ENCODE results near the gene ANXA8. TPM values are rescaled to one million over a fixed set of nuclear protein-coding genes. Genes with fewer than 3 reads are reported as not detected.

ANXA8 gene
- total and polyA plus RNA-seq, 2 of the 13 experiments (the other 11 are each of a cell fraction or from before 2014, with no cell fraction given), result not detected

DNA sequence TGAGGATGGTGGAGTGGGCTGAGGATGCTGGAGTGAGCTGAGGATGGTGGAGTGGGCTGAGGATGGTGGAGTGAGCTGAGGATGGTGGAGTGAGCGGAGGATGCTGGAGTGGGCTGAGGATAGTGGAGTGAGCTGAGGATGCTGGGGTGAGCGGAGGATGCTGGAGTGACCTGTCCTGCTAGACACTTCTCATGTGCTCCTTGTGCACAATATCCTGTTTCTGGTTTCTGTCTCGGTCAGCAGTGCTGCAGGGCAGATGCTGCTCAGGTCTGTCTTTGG lies 29.2 kb downstream of the ANXA8 start:
- intact Hi-C loops (cut with micrococcal nuclease; ENCODE audit: unreplicated experiment), result no loop called here

DNA sequence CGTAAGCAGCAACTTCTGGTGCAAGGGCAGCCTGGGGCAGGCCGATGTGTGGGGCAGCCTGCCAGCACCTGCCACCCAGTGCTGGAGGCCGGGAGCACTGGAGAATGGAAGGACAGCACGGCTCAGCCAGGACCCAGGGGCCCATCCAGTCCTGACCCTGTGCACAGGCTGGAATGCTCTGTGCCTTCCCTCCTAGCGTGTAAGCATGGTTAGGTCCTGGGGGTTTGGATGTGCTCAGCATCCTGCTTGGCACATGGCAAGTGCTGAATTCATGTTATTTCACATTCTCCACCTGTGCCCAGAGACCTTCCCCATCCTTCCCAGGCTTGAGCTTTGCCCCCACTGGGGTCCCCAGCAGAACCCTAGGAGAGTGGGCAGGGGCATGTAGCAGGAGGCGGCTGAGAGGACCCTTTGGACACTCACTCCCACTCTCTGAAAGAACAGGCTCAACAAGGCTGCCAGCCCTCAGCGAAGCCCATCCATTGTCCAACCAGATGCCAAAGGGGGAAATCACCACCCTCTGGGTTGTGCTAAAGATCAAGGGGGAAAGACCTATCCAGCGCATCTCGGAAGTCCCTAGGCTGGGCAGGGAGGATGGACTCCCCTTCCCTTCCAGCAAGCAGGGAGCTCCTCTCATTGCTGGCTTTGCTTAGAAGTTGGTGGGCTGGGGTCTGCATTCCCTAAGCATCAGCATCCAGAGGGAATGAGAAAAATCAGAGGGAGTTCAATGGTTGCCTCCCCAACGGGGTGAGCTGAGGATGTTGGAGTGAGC lies 29.7 kb downstream of the ANXA8 start:
- no peak overlapping the region for H3K9ac ChIP-seq (ENCODE audit: insufficient read depth, low read depth, low read length)
- no peaks in the 10 kb centered on the region for H3K79me2 ChIP-seq (ENCODE audit: insufficient read depth, low read length)
- peaks cover 9 to 44% of the 10 kb centered on the region in 2 experiments; a peak in 4 of 5 replicates for H3K27me3 ChIP-seq (ENCODE audit: control insufficient read depth in 1 of 2, insufficient read depth in 2 of 2, low read length in 2 of 2)
- no peak overlapping the region for H2AFZ ChIP-seq (ENCODE audit: low read length)
- CTCF ChIA-PET (ENCODE audit: low intra/inter-chr PET ratio, low total read pairs), result no interaction called here
- no TSS peak for BruUV-seq (replicated peaks)
- no peaks in the 10 kb centered on the region for H3K9me3 ChIP-seq (ENCODE audit: low read length)
- WGBS (ENCODE audit: low lambda C conversion rate), result 46% methylated on average over 4 of the region's 10 CpGs
- H3K27ac ChIP-seq (ENCODE audit: extremely low read length, insufficient read depth, low read length), result no peak overlapping the region
- in situ Hi-C loops (cut with HindIII; ENCODE audit: extremely low pct_ligation_motif_present, low pct_unique_long_range_greater_than_20kb) (no loop called here), intact Hi-C loops (cut with micrococcal nuclease; ENCODE audit: unreplicated experiment) (no loop called here)
- no peak overlapping the region for H3K4me3 ChIP-seq (replicated peaks in 1 of 3; ENCODE audit: insufficient read depth in 1 of 3, low read depth in 2 of 3, low read length in 3 of 3)
- no peak for FAIRE-seq
- H3K4me2 ChIP-seq (ENCODE audit: low read depth, low read length), result no peak overlapping the region
- no peak for DNase-seq (ENCODE audit: low spot score)
- H3K36me3 ChIP-seq (replicated peaks in 1 of 2; ENCODE audit: control insufficient read depth in 1 of 2, insufficient read depth in 2 of 2, low read length in 2 of 2), result no peaks in the 10 kb centered on the region
- H4K20me1 ChIP-seq (ENCODE audit: insufficient read depth, low read length), result no peaks in the 10 kb centered on the region
- peaks cover 33% of the 10 kb centered on the region for H3K4me1 ChIP-seq (ENCODE audit: insufficient read depth, low read length)
- POLR2A ChIA-PET, result no interaction called here
- no peak for ATAC-seq
- TF ChIP-seq, protein P1, sequence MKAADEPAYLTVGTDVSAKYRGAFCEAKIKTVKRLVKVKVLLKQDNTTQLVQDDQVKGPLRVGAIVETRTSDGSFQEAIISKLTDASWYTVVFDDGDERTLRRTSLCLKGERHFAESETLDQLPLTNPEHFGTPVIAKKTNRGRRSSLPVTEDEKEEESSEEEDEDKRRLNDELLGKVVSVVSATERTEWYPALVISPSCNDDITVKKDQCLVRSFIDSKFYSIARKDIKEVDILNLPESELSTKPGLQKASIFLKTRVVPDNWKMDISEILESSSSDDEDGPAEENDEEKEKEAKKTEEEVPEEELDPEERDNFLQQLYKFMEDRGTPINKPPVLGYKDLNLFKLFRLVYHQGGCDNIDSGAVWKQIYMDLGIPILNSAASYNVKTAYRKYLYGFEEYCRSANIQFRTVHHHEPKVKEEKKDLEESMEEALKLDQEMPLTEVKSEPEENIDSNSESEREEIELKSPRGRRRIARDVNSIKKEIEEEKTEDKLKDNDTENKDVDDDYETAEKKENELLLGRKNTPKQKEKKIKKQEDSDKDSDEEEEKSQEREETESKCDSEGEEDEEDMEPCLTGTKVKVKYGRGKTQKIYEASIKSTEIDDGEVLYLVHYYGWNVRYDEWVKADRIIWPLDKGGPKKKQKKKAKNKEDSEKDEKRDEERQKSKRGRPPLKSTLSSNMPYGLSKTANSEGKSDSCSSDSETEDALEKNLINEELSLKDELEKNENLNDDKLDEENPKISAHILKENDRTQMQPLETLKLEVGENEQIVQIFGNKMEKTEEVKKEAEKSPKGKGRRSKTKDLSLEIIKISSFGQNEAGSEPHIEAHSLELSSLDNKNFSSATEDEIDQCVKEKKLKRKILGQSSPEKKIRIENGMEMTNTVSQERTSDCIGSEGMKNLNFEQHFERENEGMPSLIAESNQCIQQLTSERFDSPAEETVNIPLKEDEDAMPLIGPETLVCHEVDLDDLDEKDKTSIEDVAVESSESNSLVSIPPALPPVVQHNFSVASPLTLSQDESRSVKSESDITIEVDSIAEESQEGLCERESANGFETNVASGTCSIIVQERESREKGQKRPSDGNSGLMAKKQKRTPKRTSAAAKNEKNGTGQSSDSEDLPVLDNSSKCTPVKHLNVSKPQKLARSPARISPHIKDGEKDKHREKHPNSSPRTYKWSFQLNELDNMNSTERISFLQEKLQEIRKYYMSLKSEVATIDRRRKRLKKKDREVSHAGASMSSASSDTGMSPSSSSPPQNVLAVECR (CRISPR knock-in tag; IDR thresholded peaks at IDR 0.05; ENCODE audit: borderline replicate concordance), result no peak
- no peak for TF ChIP-seq ZNF782 (CRISPR knock-in tag; IDR thresholded peaks at IDR 0.05; ENCODE audit: borderline replicate concordance)
- no peak for TF ChIP-seq NCOA2 (CRISPR knock-in tag; IDR thresholded peaks at IDR 0.05)
- TF ChIP-seq, protein P2, sequence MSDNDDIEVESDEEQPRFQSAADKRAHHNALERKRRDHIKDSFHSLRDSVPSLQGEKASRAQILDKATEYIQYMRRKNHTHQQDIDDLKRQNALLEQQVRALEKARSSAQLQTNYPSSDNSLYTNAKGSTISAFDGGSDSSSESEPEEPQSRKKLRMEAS (IDR thresholded peaks at IDR 0.05), result no peak
- no peak for TF ChIP-seq SMAD3 (CRISPR knock-in tag; IDR thresholded peaks at IDR 0.05)
- TF ChIP-seq NFIC (IDR thresholded peaks at IDR 0.05; ENCODE audit: low read length), result no peak
- TF ChIP-seq ELF1 (CRISPR knock-in tag; IDR thresholded peaks at IDR 0.05), result no peak

More for the DNA sequence above, 29.2 kb downstream of the ANXA8 start:
- Histone ChIP-seq H3K79me2 (ENCODE audit: insufficient read depth, low read length) (no peaks in the 10 kb centered on the region), H2AFZ (ENCODE audit: low read length) (no peak overlapping the region), H3K27me3 (ENCODE audit: control insufficient read depth in 1 of 2, insufficient read depth in 2 of 2, low read length in 2 of 2) (peaks cover 9 to 43% of the 10 kb centered on the region in 2 experiments; a peak in 4 of 5 replicates), H3K4me2 (ENCODE audit: low read depth, low read length) (no peak overlapping the region), H3K36me3 (replicated peaks in 1 of 2; ENCODE audit: control insufficient read depth in 1 of 2, insufficient read depth in 2 of 2, low read length in 2 of 2) (no peaks in the 10 kb centered on the region), H3K9me3 (ENCODE audit: low read length) (no peaks in the 10 kb centered on the region), H3K4me1 (ENCODE audit: insufficient read depth, low read length) (peaks cover 33% of the 10 kb centered on the region), H3K9ac (ENCODE audit: insufficient read depth, low read depth, low read length) (no peak overlapping the region), H3K4me3 (replicated peaks in 1 of 3; ENCODE audit: insufficient read depth in 1 of 3, low read depth in 2 of 3, low read length in 3 of 3) (no peak overlapping the region), H3K27ac (ENCODE audit: extremely low read length, insufficient read depth, low read length) (no peak overlapping the region), H4K20me1 (ENCODE audit: insufficient read depth, low read length) (no peaks in the 10 kb centered on the region)
- TF ChIP-seq ZFP36L1 (CRISPR knock-in tag; IDR thresholded peaks at IDR 0.05) (no peak), ZNF34 (CRISPR knock-in tag; IDR thresholded peaks at IDR 0.05; ENCODE audit: borderline replicate concordance) (no peak), GATA4 (IDR thresholded peaks at IDR 0.05; ENCODE audit: borderline replicate concordance, low read depth) (no peak), SMAD9 (CRISPR knock-in tag; IDR thresholded peaks at IDR 0.05) (no peak), NFKB2 (CRISPR knock-in tag; IDR thresholded peaks at IDR 0.05; ENCODE audit: borderline replicate concordance) (no peak), ZNF17 (CRISPR knock-in tag; IDR thresholded peaks at IDR 0.05) (no peak), ZNF841 (CRISPR knock-in tag; IDR thresholded peaks at IDR 0.05; ENCODE audit: borderline replicate concordance) (no peak), HOXA3 (CRISPR knock-in tag; IDR thresholded peaks at IDR 0.05) (no peak), RFX1 (IDR thresholded peaks at IDR 0.05) (no peak), WIZ (CRISPR knock-in tag; IDR thresholded peaks at IDR 0.05) (no peak), ARNT (IDR thresholded peaks at IDR 0.05) (no peak), KLF15 (CRISPR knock-in tag; IDR thresholded peaks at IDR 0.05; ENCODE audit: borderline replicate concordance) (no peak), ADNP (CRISPR knock-in tag; IDR thresholded peaks at IDR 0.05) (no peak), DNMT3B (CRISPR knock-in tag; conservative IDR thresholded peaks at IDR 0.05) (no peak)
- TF ChIP-seq, protein P3, sequence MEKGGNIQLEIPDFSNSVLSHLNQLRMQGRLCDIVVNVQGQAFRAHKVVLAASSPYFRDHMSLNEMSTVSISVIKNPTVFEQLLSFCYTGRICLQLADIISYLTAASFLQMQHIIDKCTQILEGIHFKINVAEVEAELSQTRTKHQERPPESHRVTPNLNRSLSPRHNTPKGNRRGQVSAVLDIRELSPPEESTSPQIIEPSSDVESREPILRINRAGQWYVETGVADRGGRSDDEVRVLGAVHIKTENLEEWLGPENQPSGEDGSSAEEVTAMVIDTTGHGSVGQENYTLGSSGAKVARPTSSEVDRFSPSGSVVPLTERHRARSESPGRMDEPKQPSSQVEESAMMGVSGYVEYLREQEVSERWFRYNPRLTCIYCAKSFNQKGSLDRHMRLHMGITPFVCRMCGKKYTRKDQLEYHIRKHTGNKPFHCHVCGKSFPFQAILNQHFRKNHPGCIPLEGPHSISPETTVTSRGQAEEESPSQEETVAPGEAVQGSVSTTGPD (CRISPR knock-in tag; IDR thresholded peaks at IDR 0.05), result no peak
- ChIA-PET CTCF (ENCODE audit: low intra/inter-chr PET ratio, low total read pairs) (no interaction called here), POLR2A (no interaction called here)
- no TSS peak for BruUV-seq (replicated peaks)
- in situ Hi-C loops (cut with HindIII; ENCODE audit: extremely low pct_ligation_motif_present, low pct_unique_long_range_greater_than_20kb), result no loop called here
- FAIRE-seq (no peak), DNase-seq (ENCODE audit: low spot score) (no peak), ATAC-seq (no peak)
- 76% methylated on average over 3 of the region's 3 CpGs for whole genome bisulfite sequencing (ENCODE audit: low lambda C conversion rate)
